MCF 10A (cell line): ENCODE data around the gene BPTF. TPM values are rescaled to one million over a fixed set of nuclear protein-coding genes. Genes with fewer than 3 reads are reported as not detected.
"Not testable (repeated sequence)": the region's sequence is repeated elsewhere in the genome, so short reads cannot be mapped to it uniquely, and the experiment has no call there.

Source experiments
- BruUV-seq: library from RNA; stranded (reverse); fragments of 400-500 nt; replicated peaks from 2 replicates; lab custom pipeline; 2021; lab: Mats Ljungman, UMichigan
- CTCF ChIA-PET: fragments of 300-600 bp; sonication (Branson Sonifier 250); formaldehyde crosslinking; extraction: SDS; loops from one replicate; lab custom pipeline; 2021; ENCODE audit warnings: antibody characterized with exemption, inconsistent platforms; lab: Yijun Ruan, JAX
- POLR2A ChIA-PET: fragments of 300-600, 350-650 bp; sonication (Branson Sonifier 250); formaldehyde crosslinking; extraction: SDS; loops from one replicate; lab custom pipeline; 2020; ENCODE audit warnings: antibody characterized with exemption, inconsistent platforms; lab: Yijun Ruan, JAX
- DNase-seq: peaks from one replicate; pipeline ENCODE4 v3.0.0-alpha.2; 2018; ENCODE audit not compliant: unreplicated experiment
- H3K27ac Mint-ChIP-seq: one replicate; pipeline ENCODE4 v1.8.0; 2022; ENCODE audit warnings: mild to moderate bottlenecking, low read depth, mixed read lengths; ENCODE audit not compliant: unreplicated experiment
- H3K27me3 Mint-ChIP-seq: one replicate; pipeline ENCODE4 v1.8.0; 2022; ENCODE audit warnings: mixed read lengths; ENCODE audit not compliant: insufficient read depth, unreplicated experiment
- H3K36me3 Mint-ChIP-seq: one replicate; pipeline ENCODE4 v1.8.0; 2022; ENCODE audit warnings: mild to moderate bottlenecking, moderate library complexity, mixed read lengths; ENCODE audit not compliant: insufficient read depth, unreplicated experiment
- H3K4me1 Mint-ChIP-seq: one replicate; pipeline ENCODE4 v1.8.0; 2022; ENCODE audit warnings: mixed read lengths; ENCODE audit not compliant: insufficient read depth, unreplicated experiment
- H3K4me3 Mint-ChIP-seq: one replicate; pipeline ENCODE4 v1.8.0; 2022; ENCODE audit warnings: mild to moderate bottlenecking, moderate library complexity, mixed read lengths; ENCODE audit not compliant: unreplicated experiment
- H3K9me3 Mint-ChIP-seq: one replicate; pipeline ENCODE4 v1.8.0; 2022; ENCODE audit warnings: mixed read lengths; ENCODE audit not compliant: unreplicated experiment
- intact Hi-C: fragments of 100-400 bp; cut with micrococcal nuclease; formaldehyde crosslinking; loops from 2 replicates; pipeline ENCODE4 v1.14.1; 2022
- total RNA-seq: library from RNA; stranded (reverse); gene quantifications from 2 replicates; pipeline ENCODE4 v1.2.3, GENCODE V29; 2022
- TF ChIP-seq, protein P1 (sequence below): fragments of 200-600 bp; IDR thresholded peaks from one replicate; pipeline ENCODE4 v1.8.0; 2022; ENCODE audit warnings: antibody characterized with exemption, mild to moderate bottlenecking; ENCODE audit not compliant: unreplicated experiment

BPTF gene
- total RNA-seq, 1 experiment from 2014 or later = 63.7 TPM

DNA sequence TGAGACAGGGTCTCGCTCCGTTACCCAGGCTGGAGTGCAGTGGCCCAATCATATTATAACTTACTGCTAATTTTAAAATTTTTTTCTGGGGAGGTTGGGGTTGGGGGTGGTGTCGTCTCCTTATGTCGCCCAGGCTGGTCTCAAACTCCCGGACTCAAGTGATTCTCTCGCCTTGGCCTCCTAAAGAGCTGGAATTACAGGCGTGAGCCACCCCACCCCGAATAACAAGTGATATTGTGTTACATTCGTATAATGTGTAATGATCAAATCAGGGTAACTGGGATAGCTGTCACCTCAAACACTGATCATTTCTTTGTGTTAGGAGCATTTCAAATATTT, 194.0 kb downstream of the BPTF start:
- peak overlapping the region; percentile 86 for H3K4me3 Mint-ChIP-seq
- POLR2A ChIA-PET = interaction anchor here (0.6 to 2.6 kb wide), 10 partner anchors 8 to 820 kb away, joined by 3 to 84 read pairs (median 6); partner anchors contain the start of genes AMZ2, C17orf58 and KPNA2
- no TSS peak for BruUV-seq
- intact Hi-C loops = loop anchor here (2.0 kb wide), 1 partner anchor 25 kb away; no protein-coding TSS in a partner anchor
- no peaks in the 10 kb centered on the region for H3K27me3 Mint-ChIP-seq
- peaks cover 6% of the 10 kb centered on the region for H3K4me1 Mint-ChIP-seq
- TF ChIP-seq, protein P1, sequence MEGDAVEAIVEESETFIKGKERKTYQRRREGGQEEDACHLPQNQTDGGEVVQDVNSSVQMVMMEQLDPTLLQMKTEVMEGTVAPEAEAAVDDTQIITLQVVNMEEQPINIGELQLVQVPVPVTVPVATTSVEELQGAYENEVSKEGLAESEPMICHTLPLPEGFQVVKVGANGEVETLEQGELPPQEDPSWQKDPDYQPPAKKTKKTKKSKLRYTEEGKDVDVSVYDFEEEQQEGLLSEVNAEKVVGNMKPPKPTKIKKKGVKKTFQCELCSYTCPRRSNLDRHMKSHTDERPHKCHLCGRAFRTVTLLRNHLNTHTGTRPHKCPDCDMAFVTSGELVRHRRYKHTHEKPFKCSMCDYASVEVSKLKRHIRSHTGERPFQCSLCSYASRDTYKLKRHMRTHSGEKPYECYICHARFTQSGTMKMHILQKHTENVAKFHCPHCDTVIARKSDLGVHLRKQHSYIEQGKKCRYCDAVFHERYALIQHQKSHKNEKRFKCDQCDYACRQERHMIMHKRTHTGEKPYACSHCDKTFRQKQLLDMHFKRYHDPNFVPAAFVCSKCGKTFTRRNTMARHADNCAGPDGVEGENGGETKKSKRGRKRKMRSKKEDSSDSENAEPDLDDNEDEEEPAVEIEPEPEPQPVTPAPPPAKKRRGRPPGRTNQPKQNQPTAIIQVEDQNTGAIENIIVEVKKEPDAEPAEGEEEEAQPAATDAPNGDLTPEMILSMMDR = no peak
- H3K36me3 Mint-ChIP-seq = peaks cover 15% of the 10 kb centered on the region
- CTCF ChIA-PET = interaction anchor here (0.8 to 1.7 kb wide), 3 partner anchors 8 to 152 kb away, joined by 3 to 8 read pairs (median 6); no protein-coding TSS in a partner anchor
- H3K9me3 Mint-ChIP-seq = no peaks in the 10 kb centered on the region
- no peak for DNase-seq
- peak overlapping the region; percentile 84 for H3K27ac Mint-ChIP-seq

- CTCF ChIA-PET = interaction anchor here (0.6 to 1.7 kb wide), 6 partner anchors 8 to 408 kb away, joined by 3 to 8 read pairs (median 5); no protein-coding TSS in a partner anchor
- BruUV-seq = TSS peak; percentile 98
Observed at GRCh38 chr17:68019675-68020408, 194.5 kb downstream of the BPTF start.

GRCh38 chr17:68020409-68020756, 195.1 kb downstream of the BPTF start:
- peak; percentile 29 for DNase-seq
- peaks cover 6% of the 10 kb centered on the region for H3K4me1 Mint-ChIP-seq
- ChIA-PET CTCF (interaction anchor here (0.6 to 1.7 kb wide), 4 partner anchors 9 to 408 kb away, joined by 4 to 8 read pairs (median 6); no protein-coding TSS in a partner anchor), POLR2A (interaction anchor here (0.6 to 2.6 kb wide), 12 partner anchors 8 to 468 kb away, joined by 3 to 84 read pairs (median 6); partner anchors contain the start of genes AMZ2, C17orf58 and KPNA2)
- H3K4me3 Mint-ChIP-seq = peak overlapping the region; percentile 86
- no peaks in the 10 kb centered on the region for H3K9me3 Mint-ChIP-seq
- no peaks in the 10 kb centered on the region for H3K27me3 Mint-ChIP-seq
- peaks cover 15% of the 10 kb centered on the region for H3K36me3 Mint-ChIP-seq
- peak overlapping the region; percentile 84 for H3K27ac Mint-ChIP-seq
- TSS peak; percentile 50 for BruUV-seq
- intact Hi-C loops = loop anchor here (1.0 kb wide), 1 partner anchor 15 kb away; the partner anchor contains the start of gene KPNA2
- TF ChIP-seq, protein P1 = no peak

More at GRCh38 chr17:68019675-68020408, 194.5 kb downstream of the BPTF start:
- Mint-ChIP-seq H3K27me3 (no peaks in the 10 kb centered on the region), H3K9me3 (no peaks in the 10 kb centered on the region), H3K27ac (peak overlapping the region; percentile 84), H3K4me1 (peaks cover 6% of the 10 kb centered on the region), H3K4me3 (peak overlapping the region; percentile 86), H3K36me3 (peaks cover 15% of the 10 kb centered on the region)
- intact Hi-C loops = loop anchor here (1.0 to 2.0 kb wide), 2 partner anchors 15 to 25 kb away; partner anchors contain the start of gene KPNA2
- peak; percentile 95 for DNase-seq
- TF ChIP-seq, protein P1 = no peak
- POLR2A ChIA-PET = interaction anchor here (0.6 to 2.6 kb wide), 15 partner anchors 8 to 820 kb away, joined by 3 to 84 read pairs (median 4); partner anchors contain the start of genes AMZ2, C17orf58 and KPNA2

DNA sequence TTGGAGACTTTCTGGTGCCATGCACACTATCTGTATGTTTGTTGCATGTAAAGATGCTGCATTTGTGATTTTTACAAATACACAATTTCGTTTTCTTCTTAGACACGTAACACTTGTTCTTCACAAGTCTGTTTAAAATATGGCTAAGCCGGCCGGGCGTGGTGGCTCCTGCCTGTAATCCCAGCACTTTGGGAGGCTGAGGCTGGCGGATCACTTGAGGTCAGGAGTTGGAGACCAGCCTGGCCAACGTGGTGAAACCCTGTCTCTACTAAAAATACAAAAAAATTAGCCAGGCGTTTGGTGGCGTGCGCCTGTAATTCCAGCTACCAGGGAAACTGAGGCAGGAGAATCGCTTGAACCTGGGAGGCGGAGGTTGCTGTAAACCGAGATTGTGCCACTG, 195.5 kb downstream of the BPTF start:
- not testable (repeated sequence) for H3K27ac Mint-ChIP-seq, H3K4me1 Mint-ChIP-seq, H3K9me3 Mint-ChIP-seq, H3K27me3 Mint-ChIP-seq, DNase-seq, BruUV-seq
- intact Hi-C loops = loop anchor here (1.0 kb wide), 1 partner anchor 15 kb away; the partner anchor contains the start of gene KPNA2
- Mint-ChIP-seq H3K36me3 (peaks cover 15% of the 10 kb centered on the region), H3K4me3 (peak overlapping the region; percentile 86)
- CTCF ChIA-PET = interaction anchor here (0.6 to 1.7 kb wide), 3 partner anchors 9 to 407 kb away, joined by 4 to 8 read pairs (median 4); no protein-coding TSS in a partner anchor
- POLR2A ChIA-PET = interaction anchor here (0.6 to 2.6 kb wide), 9 partner anchors 15 to 467 kb away, joined by 3 to 84 read pairs (median 4); partner anchors contain the start of genes AMZ2, C17orf58 and KPNA2
